WTC11 (cell line): ENCODE measurements around the gene CLASP1.

Experiments used
- CTCF ChIP-seq: fragments of 200-600 bp; IDR thresholded peaks from 2 replicates; pipeline ENCODE4 v1.8.0; 2022; ENCODE audit warnings: antibody characterized with exemption
- JUN ChIP-seq: sonication (generic); formaldehyde crosslinking; IDR thresholded peaks from 2 replicates; pipeline ENCODE4 v1.8.0; 2023; ENCODE audit warnings: mild to moderate bottlenecking, missing genetic modification reagents
- NR3C1 ChIP-seq: sonication (generic); formaldehyde crosslinking; conservative IDR thresholded peaks from 2 replicates; pipeline ENCODE4 v1.8.1; 2023; ENCODE audit warnings: low read depth, mild to moderate bottlenecking, missing genetic modification reagents
- STAT6 ChIP-seq: sonication (generic); formaldehyde crosslinking; conservative IDR thresholded peaks from 2 replicates; pipeline ENCODE4 v1.8.1; 2023; ENCODE audit warnings: mild to moderate bottlenecking, low read depth, missing genetic modification reagents, moderate library complexity
- TEAD4 ChIP-seq: sonication (generic); formaldehyde crosslinking; IDR thresholded peaks from 2 replicates; pipeline ENCODE4 v1.8.0; 2022; ENCODE audit warnings: mild to moderate bottlenecking, missing genetic modification reagents
- USF2 ChIP-seq: sonication (generic); formaldehyde crosslinking; IDR thresholded peaks from 2 replicates; pipeline ENCODE4 v1.8.1; 2023; ENCODE audit warnings: mild to moderate bottlenecking, missing genetic modification reagents, moderate library complexity
- ZNF416 ChIP-seq: fragments of 250-450 bp; sonication (Bioruptor Pico); IDR thresholded peaks from 2 replicates; pipeline ENCODE4 v1.9.0; 2021; ENCODE audit warnings: mild to moderate bottlenecking, inconsistent platforms
- TF ChIP-seq, protein P1 (sequence below): sonication (generic); formaldehyde crosslinking; IDR thresholded peaks from 2 replicates; pipeline ENCODE4 v1.8.0; 2022; ENCODE audit warnings: mild to moderate bottlenecking, missing genetic modification reagents
- TF ChIP-seq, protein P2 (sequence below): sonication (generic); formaldehyde crosslinking; IDR thresholded peaks from 2 replicates; pipeline ENCODE4 v1.8.0; 2022; ENCODE audit warnings: mild to moderate bottlenecking, missing genetic modification reagents
- TF ChIP-seq, protein P3 (sequence below): sonication (generic); formaldehyde crosslinking; IDR thresholded peaks from 2 replicates; pipeline ENCODE4 v1.8.1; 2022; ENCODE audit warnings: missing genetic modification reagents, borderline replicate concordance

- TF ChIP-seq CTCF (no peak), STAT6 (no peak), USF2 (CRISPR knock-in tag) (no peak), JUN (no peak), TEAD4 (CRISPR knock-in tag) (no peak), NR3C1 (CRISPR knock-in tag) (no peak), ZNF416 (CRISPR knock-in tag) (no peak)
- TF ChIP-seq, protein P1, sequence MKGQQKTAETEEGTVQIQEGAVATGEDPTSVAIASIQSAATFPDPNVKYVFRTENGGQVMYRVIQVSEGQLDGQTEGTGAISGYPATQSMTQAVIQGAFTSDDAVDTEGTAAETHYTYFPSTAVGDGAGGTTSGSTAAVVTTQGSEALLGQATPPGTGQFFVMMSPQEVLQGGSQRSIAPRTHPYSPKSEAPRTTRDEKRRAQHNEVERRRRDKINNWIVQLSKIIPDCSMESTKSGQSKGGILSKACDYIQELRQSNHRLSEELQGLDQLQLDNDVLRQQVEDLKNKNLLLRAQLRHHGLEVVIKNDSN (CRISPR knock-in tag) = no peak
- TF ChIP-seq, protein P2, sequence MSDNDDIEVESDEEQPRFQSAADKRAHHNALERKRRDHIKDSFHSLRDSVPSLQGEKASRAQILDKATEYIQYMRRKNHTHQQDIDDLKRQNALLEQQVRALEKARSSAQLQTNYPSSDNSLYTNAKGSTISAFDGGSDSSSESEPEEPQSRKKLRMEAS (CRISPR knock-in tag) = no peak
- TF ChIP-seq, protein P3, sequence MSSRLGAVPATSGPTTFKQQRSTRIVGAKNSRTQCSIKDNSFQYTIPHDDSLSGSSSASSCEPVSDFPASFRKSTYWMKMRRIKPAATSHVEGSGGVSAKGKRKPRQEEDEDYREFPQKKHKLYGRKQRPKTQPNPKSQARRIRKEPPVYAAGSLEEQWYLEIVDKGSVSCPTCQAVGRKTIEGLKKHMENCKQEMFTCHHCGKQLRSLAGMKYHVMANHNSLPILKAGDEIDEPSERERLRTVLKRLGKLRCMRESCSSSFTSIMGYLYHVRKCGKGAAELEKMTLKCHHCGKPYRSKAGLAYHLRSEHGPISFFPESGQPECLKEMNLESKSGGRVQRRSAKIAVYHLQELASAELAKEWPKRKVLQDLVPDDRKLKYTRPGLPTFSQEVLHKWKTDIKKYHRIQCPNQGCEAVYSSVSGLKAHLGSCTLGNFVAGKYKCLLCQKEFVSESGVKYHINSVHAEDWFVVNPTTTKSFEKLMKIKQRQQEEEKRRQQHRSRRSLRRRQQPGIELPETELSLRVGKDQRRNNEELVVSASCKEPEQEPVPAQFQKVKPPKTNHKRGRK (CRISPR knock-in tag) = no peak
Measured at GRCh38 chr2:121343191-121343590, 306.1 kb downstream of the CLASP1 start.
